Adrenal gland (tissue), 5 donors: ENCODE measurements around the gene PRKN.

ENCODE experiments used
- POLR2A ChIP-seq, 2 donors: fragments of 450-650 bp; IDR thresholded peaks; one replicate each; pipeline ENCODE4 v1.6.1; 2017; ENCODE audit warnings: antibody characterized with exemption in 2 of 2, mild to moderate bottlenecking in 2 of 2, moderate library complexity in 1 of 2
- TF ChIP-seq, protein P1 (sequence below), 6 experiments: fragments of 450-650 bp in 4 of 6; fragments of 200-600 bp in 2 of 6; sonication (generic) in 1 of 6; IDR thresholded peaks; 1 replicate in 5 of 6; 2 replicates in 1 of 6; pipeline versions ENCODE4 v1.5.1 to v1.8.0; 2016 to 2021; ENCODE audit warnings: antibody characterized with exemption in 6 of 6, mild to moderate bottlenecking in 2 of 6, moderate library complexity in 1 of 6
- donor health status: DM: no; HTN: no; CAD: no.

DNA sequence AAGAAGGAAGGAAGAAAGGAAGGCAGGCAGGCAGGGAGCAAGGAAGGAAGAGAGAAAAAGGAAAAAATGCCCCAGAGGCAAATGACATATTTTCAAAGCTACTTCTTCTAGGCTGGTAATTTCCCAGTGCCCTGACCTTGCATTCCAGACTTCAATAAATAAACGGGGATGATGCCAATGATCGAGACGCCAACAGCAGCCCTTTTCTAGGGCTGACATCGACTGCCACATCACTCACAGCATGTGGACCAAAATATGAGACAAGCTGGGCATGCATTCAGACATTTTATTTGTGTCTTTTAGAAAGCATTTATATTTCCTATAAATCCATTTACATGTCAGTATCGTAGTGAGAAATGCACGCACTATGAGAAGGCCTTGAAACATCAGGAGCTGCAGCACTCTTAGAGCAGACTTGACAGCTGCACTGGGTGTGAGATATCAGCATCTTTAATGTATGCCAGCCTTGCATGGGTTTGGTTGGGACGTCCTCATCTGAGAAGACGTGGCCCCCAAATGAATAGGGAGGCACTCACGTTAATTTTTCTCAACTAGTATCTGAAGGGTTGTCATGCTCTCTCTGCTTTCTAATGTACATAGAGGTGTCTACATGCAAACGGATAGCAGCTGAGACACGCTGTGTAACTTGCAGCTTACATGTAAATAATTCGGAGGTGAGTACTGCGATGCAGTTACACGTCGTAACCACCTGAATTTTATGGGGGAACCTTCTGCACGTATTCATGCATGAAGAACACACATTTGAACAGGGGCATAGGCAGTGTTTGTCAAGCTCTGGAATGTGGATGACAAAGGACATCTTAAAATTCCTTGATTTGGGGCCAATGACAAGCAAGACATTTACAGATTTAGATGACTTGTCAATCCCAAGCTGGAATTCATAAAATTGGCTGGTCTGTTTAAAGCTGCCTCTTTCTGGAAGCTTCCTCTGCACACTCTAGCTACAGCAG is 1304.6 kb downstream of the PRKN start:
- TF ChIP-seq, protein P1, sequence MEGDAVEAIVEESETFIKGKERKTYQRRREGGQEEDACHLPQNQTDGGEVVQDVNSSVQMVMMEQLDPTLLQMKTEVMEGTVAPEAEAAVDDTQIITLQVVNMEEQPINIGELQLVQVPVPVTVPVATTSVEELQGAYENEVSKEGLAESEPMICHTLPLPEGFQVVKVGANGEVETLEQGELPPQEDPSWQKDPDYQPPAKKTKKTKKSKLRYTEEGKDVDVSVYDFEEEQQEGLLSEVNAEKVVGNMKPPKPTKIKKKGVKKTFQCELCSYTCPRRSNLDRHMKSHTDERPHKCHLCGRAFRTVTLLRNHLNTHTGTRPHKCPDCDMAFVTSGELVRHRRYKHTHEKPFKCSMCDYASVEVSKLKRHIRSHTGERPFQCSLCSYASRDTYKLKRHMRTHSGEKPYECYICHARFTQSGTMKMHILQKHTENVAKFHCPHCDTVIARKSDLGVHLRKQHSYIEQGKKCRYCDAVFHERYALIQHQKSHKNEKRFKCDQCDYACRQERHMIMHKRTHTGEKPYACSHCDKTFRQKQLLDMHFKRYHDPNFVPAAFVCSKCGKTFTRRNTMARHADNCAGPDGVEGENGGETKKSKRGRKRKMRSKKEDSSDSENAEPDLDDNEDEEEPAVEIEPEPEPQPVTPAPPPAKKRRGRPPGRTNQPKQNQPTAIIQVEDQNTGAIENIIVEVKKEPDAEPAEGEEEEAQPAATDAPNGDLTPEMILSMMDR (IDR thresholded peaks at IDR 0.05): no peak
- TF ChIP-seq POLR2A (IDR thresholded peaks at IDR 0.05): no peak
